GM19452 (cell line): Measurements from ENCODE around the gene SNX25.
"Not testable (repeated sequence)": the region's sequence is repeated elsewhere in the genome, so short reads cannot be mapped to it uniquely, and the experiment has no call there.

ENCODE experiments used
- ATAC-seq: cut with Tn5 transposase; IDR thresholded peaks from one replicate; pipeline ENCODE4 v1.9.1; 2021; ENCODE audit not compliant: unreplicated experiment

SNX25 gene

GRCh38 chr4:185209031-185209851 lies at the start of gene SNX25:
Gene SNX25 (plus strand): TSS chr4:185209598. CDS start chr4:185209827, 229 bp downstream.
- peak; percentile 71 for ATAC-seq

DNA sequence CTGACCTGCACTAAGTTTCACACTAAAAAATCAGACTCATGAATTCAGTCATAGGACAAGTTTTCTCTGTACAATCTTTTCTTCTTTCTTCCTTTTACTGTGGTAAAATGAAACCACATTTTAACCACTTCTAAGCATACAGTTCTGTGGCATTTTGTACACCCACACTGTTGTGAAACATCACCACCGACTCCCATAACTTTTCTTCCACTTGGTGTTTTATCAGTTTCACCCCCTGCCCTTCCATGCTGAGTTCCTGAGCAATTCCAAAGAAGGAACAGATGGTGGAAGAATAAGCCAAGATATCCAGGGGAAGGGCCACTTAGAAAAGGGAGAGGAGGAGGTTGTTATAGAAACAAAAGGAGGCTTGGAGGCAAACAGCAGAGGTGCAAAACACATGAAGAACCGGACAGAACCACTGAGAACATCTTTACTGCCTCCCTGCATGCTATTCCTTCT lies 43.8 kb upstream of the SNX25 start:
- peak; percentile 90 for ATAC-seq

DNA sequence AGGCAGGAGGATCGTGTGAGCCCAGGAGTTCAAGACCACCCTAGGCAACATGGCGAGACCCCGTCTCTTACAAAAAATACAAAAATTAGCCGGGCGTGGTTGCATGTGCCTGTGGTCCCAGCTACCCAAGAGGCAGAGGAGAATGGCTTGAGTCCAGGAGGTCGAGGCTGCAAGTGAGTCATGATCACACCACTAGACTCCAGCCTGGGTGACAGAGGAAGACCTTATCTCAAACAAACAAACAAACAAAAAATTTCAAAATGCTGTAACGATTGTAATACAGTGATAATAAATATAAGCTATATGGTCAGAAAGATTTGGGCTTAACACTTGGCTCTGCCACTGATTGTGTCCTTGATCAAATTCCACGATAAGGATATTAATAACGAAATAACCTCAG lies 42.2 kb upstream of the SNX25 start:
- ATAC-seq, result no peak

DNA sequence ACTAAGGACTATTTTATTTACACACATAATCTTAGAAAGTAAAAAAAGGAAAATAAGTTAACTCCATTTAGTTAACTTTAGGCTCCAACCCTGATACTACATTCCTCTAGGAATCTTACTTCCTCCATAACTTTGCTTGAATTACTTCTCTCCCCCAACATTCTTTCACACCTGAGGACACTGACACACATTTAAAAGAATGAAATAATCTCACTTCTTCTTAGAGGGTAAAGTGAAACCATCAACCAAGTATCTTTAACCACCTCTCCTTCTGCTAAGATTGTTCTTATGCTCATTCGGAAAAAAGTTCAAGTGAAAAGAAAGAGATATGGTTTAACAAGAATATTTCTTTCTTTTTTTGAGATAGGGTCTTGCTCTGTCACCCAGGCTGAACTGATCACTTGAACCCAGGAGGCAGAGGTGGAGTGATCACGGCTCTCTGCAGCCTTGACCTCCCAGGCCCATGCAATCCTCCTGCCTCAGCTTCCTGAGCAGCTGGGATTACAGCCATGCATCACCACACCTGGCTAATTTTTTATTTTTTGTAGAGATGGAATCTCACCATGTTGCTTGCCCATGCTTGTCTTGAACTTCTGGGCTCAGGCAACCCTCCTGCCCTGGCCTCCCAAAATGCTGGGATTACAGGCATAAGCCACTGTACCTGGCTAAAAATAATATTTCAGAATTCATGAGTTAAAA lies 37.9 kb upstream of the SNX25 start:
- ATAC-seq, result peak; percentile 79

- no peak for ATAC-seq
Measured at GRCh38 chr4:185179488-185179887, 29.9 kb upstream of the SNX25 start.

- ATAC-seq, result no peak
Measured at GRCh38 chr4:185182239-185182638, 27.2 kb upstream of the SNX25 start.

- no peak for ATAC-seq
Measured at GRCh38 chr4:185183622-185184281, 25.6 kb upstream of the SNX25 start.

- ATAC-seq, result no peak
Measured at GRCh38 chr4:185186769-185187168, 22.6 kb upstream of the SNX25 start.

- ATAC-seq, result no peak
Measured at GRCh38 chr4:185189606-185190305, 19.6 kb upstream of the SNX25 start.

- no peak for ATAC-seq
Measured at GRCh38 chr4:185190306-185190856, 19.0 kb upstream of the SNX25 start.

DNA sequence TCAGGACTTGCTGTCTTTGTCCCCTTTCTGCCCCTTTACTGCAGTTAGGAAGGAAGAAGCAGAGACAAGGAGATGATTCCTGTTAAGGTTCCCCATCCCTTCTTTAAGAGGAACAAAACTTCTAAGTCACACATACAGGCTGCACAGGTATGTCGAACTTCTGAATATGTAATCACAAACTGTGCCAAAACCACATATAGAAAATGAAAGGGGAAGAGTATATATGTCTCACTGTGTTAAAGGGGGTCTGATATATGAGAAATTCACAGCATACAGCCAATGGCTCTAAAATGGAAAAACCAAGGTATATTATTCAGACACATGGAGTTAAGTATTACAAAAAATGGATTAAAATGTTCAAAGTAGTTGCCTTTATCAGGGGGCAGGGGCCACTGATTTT lies 17.3 kb upstream of the SNX25 start:
- ATAC-seq, result peak; percentile 87

GRCh38 chr4:185194924-185195888 lies 14.2 kb upstream of the SNX25 start:
- no peak for ATAC-seq

- ATAC-seq, result no peak
Measured at GRCh38 chr4:185196437-185196836, 13.0 kb upstream of the SNX25 start.

DNA sequence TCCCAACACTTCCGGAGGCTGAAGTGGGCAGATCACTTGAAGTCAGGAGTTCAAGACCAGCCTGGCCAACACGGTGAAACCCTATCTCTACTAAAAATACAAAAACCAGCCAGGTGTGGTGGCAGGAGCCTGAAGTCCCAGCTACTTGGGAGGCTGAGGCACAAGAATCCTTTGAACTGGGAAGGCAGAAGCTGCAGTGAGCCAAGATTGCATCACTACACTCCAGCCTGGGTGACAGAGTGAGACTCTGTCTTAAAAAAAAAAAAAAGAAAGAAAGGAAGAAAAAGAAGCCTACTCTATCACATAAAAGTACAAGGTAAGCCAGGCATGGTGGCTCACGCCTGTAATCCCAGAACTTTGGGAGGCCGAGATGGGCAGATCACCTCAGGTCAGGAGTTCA lies 11.2 kb upstream of the SNX25 start:
- ATAC-seq, result not testable (repeated sequence)

GRCh38 chr4:185201977-185202962 lies 7.1 kb upstream of the SNX25 start:
- no peak for ATAC-seq

- ATAC-seq, result peak; percentile 7
Measured at GRCh38 chr4:185202984-185203485, 6.4 kb upstream of the SNX25 start.

DNA sequence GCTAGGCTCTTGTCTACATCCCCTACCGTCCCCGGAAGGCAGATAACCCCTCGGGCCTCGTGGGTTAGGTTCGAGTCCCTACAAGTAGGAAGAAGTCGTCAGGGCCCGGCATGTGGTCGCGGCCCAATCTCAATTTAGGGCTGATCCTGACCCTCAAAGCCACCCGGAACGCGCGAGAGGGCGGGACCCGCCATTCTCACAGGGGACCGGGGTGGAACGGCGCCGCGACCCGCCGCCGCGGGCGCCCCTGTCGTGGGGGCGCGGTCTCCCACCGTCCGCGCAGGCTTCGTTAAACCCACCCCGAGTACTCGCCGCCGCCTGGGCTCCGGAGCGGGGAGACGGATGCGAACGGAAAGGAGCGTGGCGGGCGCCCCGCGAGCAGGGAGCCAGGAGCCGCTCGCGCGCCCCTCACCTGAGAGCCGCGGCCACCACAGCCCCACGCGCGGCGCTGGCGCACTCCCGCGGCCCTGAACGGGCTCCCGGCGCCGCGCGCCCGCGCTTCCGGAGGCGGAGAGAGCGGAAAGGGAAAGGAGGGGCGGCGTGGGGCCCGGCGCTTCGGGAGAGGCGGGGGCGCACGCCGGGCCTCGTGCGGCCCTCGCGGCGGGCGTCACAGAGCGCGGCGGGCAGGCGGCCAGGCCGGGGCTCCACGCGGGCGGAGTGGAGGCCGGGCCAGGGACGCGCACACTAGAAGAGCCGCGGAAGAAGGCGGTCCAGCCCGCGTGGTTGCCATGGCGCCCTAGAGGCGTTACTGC lies 5.7 kb upstream of the SNX25 start, which contains the start of gene CFAP97:
TSS of gene CFAP97 (minus strand) at position 515 of the 752 bp plus-strand sequence. CDS start 12,804 bp downstream, outside the sequence.
- ATAC-seq, result peak; percentile 69
